ENCODE measurements around the gene PPIP5K1. TPM values are rescaled to one million over a fixed set of nuclear protein-coding genes. Genes with fewer than 3 reads are reported as not detected.
"Not testable (repeated sequence)": the region's sequence is repeated elsewhere in the genome, so short reads cannot be mapped to it uniquely, and the experiment has no call there.

Gene PPIP5K1
- total RNA-seq (64.6 TPM), polyA plus RNA-seq (ENCODE audit: insufficient read depth, low read depth, low replicate concordance) (7.7 TPM)
- long read RNA-seq, donor 1, result 0 reads
- long read RNA-seq, donor 2, partial matches to known transcripts, result 0 of 2 reads
- long read RNA-seq, donor 2, other reads (novel, unspliced or antisense), result 0 of 2 reads
- long read RNA-seq, donor 3, result 0 reads
- long read RNA-seq, donor 4, partial matches to known transcripts, result 0 of 1 reads
- long read RNA-seq, donor 4, other reads (novel, unspliced or antisense), result 0 of 1 reads
- long read RNA-seq, donor 5, result 0 reads
- long read RNA-seq, donor 6, result 0 reads
- long read RNA-seq, donor 7, full-length matches to known transcripts, result 1 of 15 reads
- long read RNA-seq, donor 7, partial matches to known transcripts, result 11 of 15 reads
- long read RNA-seq, donor 7, other reads (novel, unspliced or antisense), result 3 of 15 reads
- long read RNA-seq, donor 8, result 0 reads
- long read RNA-seq, donor 9, result 0 reads
- long read RNA-seq, donor 10, result 0 reads

DNA sequence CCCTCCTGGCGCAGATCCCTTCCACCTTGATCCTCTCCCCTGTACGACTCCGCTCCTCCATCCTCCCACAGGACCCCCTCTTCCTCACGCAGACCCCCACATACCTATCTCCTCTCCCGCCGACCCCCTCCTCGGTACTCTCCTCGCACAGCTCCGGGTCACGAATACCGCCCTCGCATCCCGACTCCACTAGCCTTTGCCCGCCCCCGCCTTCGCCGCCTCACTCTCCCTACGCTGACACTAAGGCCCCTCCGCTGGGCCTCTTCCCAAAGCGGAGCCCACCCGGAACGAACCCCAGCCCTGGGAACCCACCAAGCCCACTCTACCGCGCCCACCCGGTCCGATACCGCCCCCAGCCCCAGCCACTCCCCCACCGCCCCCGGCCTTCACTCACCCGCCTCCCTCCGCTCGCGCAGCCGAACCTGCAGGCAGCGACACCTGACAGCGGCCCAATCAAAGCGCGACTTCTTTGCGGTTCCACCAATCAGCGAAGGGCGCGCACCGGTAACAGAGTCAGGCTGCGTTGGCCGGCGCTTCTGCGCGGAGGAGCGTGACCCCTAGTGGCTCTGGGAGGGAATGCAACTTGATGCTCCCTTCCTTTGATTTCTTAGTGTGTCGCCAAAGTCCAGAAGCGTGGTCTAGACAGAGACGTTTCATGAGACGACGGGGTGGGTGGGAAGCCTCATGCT, at the start of gene PPIP5K1:
TSS of gene PPIP5K1 (minus strand) at position 431 of the 689 bp plus-strand sequence. CDS start 5,704 bp downstream, outside the sequence.
- H3K4me1 ChIP-seq (ENCODE audit: control insufficient read depth in 2 of 3, insufficient read depth in 2 of 3, low read depth in 1 of 3, low read length in 3 of 3); H3K27me3 ChIP-seq (ENCODE audit: control insufficient read depth, insufficient read depth, low read length); H3K9me3 ChIP-seq (ENCODE audit: control insufficient read depth in 2 of 3, insufficient read depth in 1 of 3, low read length in 3 of 3); intact Hi-C loops (cut with DNase I); H3K9ac ChIP-seq (ENCODE audit: low read length in 3 of 3); H3K4me3 ChIP-seq (ENCODE audit: low read length in 3 of 3); H3K36me3 ChIP-seq (ENCODE audit: control insufficient read depth in 2 of 3, insufficient read depth in 3 of 3, low read length in 3 of 3); DNase-seq; H3K27ac ChIP-seq (ENCODE audit: low read depth in 2 of 2, low read length in 2 of 2): not testable (repeated sequence)
- peak; percentile 73 for FAIRE-seq

DNA sequence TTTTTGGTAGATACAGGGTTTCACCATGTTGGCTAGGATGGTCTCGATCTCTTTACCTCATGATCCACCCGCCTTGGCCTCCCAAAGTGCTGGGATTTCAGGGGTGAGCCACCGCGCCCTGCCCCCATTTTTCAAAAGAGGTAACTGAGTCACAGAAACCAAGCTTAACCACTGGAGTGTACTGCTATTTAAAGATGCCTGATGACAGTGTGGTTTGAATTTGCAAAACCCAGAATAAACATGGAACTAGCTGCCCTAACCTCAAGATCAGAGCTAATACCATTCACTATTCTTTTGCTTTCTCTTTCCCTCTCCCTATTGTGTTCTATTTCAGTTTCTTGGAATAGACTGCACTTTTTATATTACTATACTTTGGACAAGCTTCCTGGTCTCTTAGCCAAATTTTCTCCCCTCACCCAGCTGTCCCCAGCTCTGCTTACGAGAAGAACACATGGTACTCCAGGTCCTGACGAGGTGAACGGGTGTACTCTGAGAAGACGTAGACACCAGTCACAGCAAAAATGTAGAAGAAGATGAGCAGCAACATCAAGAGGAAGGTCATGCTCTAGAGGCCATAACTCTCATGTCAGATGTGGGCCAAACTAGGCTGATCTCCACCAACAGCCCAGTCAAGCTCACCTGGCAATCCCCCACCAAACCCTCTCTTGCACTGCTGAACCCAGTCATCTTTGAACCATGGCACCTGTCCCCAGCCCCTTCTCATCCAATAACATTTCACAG, 48.6 kb upstream of the PPIP5K1 start:
- H3K4me1 ChIP-seq (ENCODE audit: control insufficient read depth in 2 of 3, insufficient read depth in 2 of 3, low read depth in 1 of 3, low read length in 3 of 3); intact Hi-C loops (cut with DNase I); H3K27ac ChIP-seq (ENCODE audit: low read depth in 2 of 2, low read length in 2 of 2); FAIRE-seq; H3K9ac ChIP-seq (ENCODE audit: low read length in 3 of 3); H3K9me3 ChIP-seq (ENCODE audit: control insufficient read depth in 2 of 3, insufficient read depth in 1 of 3, low read length in 3 of 3); H3K36me3 ChIP-seq (ENCODE audit: control insufficient read depth in 2 of 3, insufficient read depth in 3 of 3, low read length in 3 of 3); DNase-seq; H3K27me3 ChIP-seq (ENCODE audit: control insufficient read depth, insufficient read depth, low read length); H3K4me3 ChIP-seq (ENCODE audit: low read length in 3 of 3): not testable (repeated sequence)

DNA sequence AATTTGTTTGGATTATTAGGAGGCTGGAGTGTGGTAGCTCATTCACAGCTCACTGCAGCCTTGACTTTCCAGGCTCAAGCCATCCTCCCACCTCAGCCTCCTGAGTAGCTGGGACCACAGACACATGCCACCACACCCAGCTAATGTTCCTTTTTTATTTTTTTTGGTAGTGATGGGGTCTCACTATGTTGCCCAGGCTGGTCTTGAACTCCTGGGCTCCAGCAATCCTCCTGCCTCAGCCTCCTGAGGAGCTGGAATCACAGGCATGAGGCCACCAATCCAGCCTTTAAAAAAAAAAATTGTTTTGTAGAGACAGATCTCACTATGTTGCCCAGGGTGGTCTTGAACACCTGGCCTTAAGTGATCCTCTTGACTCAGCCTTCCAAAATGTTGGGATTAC, 36.9 kb upstream of the PPIP5K1 start:
- H3K27me3 ChIP-seq (ENCODE audit: control insufficient read depth, insufficient read depth, low read length); H3K4me3 ChIP-seq (ENCODE audit: low read length in 3 of 3); H3K36me3 ChIP-seq (ENCODE audit: control insufficient read depth in 2 of 3, insufficient read depth in 3 of 3, low read length in 3 of 3); DNase-seq; H3K9ac ChIP-seq (ENCODE audit: low read length in 3 of 3); intact Hi-C loops (cut with DNase I); H3K27ac ChIP-seq (ENCODE audit: low read depth in 2 of 2, low read length in 2 of 2); H3K4me1 ChIP-seq (ENCODE audit: control insufficient read depth in 2 of 3, insufficient read depth in 2 of 3, low read depth in 1 of 3, low read length in 3 of 3); FAIRE-seq; H3K9me3 ChIP-seq (ENCODE audit: control insufficient read depth in 2 of 3, insufficient read depth in 1 of 3, low read length in 3 of 3): not testable (repeated sequence)

- H3K4me3 ChIP-seq (ENCODE audit: low read length in 3 of 3), result no peak overlapping the region
- peak in 1 of 5 donors; percentile 3 for DNase-seq
- no peak for FAIRE-seq
- no peaks in the 10 kb centered on the region for H3K36me3 ChIP-seq (ENCODE audit: control insufficient read depth in 2 of 3, insufficient read depth in 3 of 3, low read length in 3 of 3)
- no peak for TF ChIP-seq CTCF (IDR thresholded peaks at IDR 0.05; ENCODE audit: borderline replicate concordance, extremely low read depth, insufficient read depth)
- H3K9ac ChIP-seq (ENCODE audit: low read length in 3 of 3), result no peak overlapping the region
- no peaks in the 10 kb centered on the region for H3K4me1 ChIP-seq (ENCODE audit: control insufficient read depth in 2 of 3, insufficient read depth in 2 of 3, low read depth in 1 of 3, low read length in 3 of 3)
- H3K9me3 ChIP-seq (ENCODE audit: control insufficient read depth in 2 of 3, insufficient read depth in 1 of 3, low read length in 3 of 3), result no peaks in the 10 kb centered on the region
- H3K27me3 ChIP-seq (ENCODE audit: control insufficient read depth, insufficient read depth, low read length), result no peaks in the 10 kb centered on the region
- H3K27ac ChIP-seq (ENCODE audit: low read depth in 2 of 2, low read length in 2 of 2), result no peak overlapping the region
- intact Hi-C loops (cut with DNase I), result no loop called here
Observed at GRCh38 chr15:43625106-43625505, 35.1 kb upstream of the PPIP5K1 start.

DNA sequence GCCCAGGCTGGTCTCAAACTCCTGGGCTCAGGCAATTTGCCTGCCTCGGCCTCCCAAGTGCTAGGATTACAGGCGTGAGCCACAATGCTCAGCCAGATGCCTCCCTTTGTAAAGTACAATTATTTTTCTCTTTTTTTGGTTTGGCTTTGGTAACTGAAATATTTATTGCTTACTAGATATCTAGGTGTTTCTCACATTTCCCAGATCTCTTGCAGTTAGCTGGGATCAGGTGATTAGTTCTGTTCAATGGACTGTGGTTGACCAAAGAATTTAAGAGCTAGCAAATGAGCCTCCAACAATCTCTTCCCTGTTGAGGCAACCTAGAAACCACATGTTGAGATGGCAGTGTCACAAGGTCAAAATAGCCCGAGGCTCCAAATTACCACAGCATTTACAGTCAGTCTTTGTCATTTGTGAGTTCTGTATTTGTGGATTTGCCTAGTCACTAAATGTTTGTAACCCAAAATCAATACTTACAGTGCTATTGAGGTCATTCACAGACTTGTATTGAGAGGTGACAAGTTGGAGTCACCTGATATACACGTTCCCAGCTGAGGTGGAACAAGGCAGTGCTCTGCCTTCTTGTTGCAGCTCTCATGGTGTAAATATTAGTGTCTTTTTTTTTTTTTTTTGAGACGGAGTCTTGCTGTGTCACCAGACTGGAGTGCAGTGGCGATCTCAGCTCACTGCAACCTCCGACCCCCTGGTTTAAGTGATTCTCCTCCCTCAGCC, 32.2 kb upstream of the PPIP5K1 start:
- H3K9ac ChIP-seq (ENCODE audit: low read length in 3 of 3); FAIRE-seq; H3K27ac ChIP-seq (ENCODE audit: low read depth in 2 of 2, low read length in 2 of 2); H3K4me3 ChIP-seq (ENCODE audit: low read length in 3 of 3); H3K36me3 ChIP-seq (ENCODE audit: control insufficient read depth in 2 of 3, insufficient read depth in 3 of 3, low read length in 3 of 3); DNase-seq; intact Hi-C loops (cut with DNase I); H3K4me1 ChIP-seq (ENCODE audit: control insufficient read depth in 2 of 3, insufficient read depth in 2 of 3, low read depth in 1 of 3, low read length in 3 of 3); H3K9me3 ChIP-seq (ENCODE audit: control insufficient read depth in 2 of 3, insufficient read depth in 1 of 3, low read length in 3 of 3); H3K27me3 ChIP-seq (ENCODE audit: control insufficient read depth, insufficient read depth, low read length): not testable (repeated sequence)

GRCh38 chr15:43618700-43619099, 28.7 kb upstream of the PPIP5K1 start, which contains the start of gene STRC:
Gene STRC (minus strand): TSS chr15:43618800. CDS start chr15:43618722, 78 bp downstream.
- H3K9me3 ChIP-seq (ENCODE audit: control insufficient read depth in 2 of 3, insufficient read depth in 1 of 3, low read length in 3 of 3); H3K4me1 ChIP-seq (ENCODE audit: control insufficient read depth in 2 of 3, insufficient read depth in 2 of 3, low read depth in 1 of 3, low read length in 3 of 3); intact Hi-C loops (cut with DNase I); DNase-seq; FAIRE-seq; H3K4me3 ChIP-seq (ENCODE audit: low read length in 3 of 3); H3K36me3 ChIP-seq (ENCODE audit: control insufficient read depth in 2 of 3, insufficient read depth in 3 of 3, low read length in 3 of 3); H3K27me3 ChIP-seq (ENCODE audit: control insufficient read depth, insufficient read depth, low read length); H3K9ac ChIP-seq (ENCODE audit: low read length in 3 of 3); H3K27ac ChIP-seq (ENCODE audit: low read depth in 2 of 2, low read length in 2 of 2): not testable (repeated sequence)
